KG1 (cell line): Measurements from ENCODE around the gene FITM2.

ENCODE experiments used
- DNase-seq: peaks from one replicate; lab custom pipeline; 2025; lab: John Stamatoyannopoulos, UW

FITM2 gene

DNA sequence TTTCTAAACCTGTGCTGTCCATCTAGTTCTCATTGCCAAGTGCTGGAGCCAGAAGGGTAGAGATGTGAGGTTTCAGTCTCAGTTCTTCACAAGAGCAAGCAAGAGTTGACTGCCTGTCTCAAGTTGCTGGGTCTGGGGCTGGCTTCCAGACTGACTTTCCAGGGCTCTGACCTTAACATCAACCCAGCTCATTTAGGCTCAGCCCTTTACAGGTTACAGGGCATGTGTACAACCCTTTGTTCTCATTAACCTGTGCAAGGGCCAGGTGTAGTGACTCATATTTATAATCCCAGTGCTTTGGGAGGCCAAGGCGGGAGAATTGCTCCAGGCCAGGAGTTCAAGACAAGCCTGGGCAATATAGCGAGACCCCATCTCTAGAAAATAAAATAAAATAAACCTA, 30.6 kb downstream of the FITM2 start:
- no peak for DNase-seq

DNA sequence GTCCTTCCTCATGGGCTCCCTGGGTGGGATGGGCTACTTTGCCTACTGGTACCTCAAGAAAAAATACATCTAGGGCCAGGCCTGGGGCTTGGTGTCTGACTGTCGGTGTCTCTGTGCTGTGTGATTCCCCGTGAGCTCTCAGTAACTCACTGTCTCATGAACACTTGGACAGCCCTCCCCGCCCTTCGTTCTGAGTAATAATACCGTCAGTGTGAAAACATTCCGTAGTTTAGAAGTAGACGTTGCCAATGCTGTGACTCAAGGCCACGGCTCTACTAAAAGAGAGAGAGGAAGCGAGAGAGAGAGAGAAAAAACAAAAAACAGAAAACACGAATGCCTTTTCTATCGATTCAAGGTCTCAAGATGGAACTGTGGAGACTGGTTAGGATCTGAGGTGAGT, 31.8 kb downstream of the FITM2 start:
- DNase-seq: no peak

DNA sequence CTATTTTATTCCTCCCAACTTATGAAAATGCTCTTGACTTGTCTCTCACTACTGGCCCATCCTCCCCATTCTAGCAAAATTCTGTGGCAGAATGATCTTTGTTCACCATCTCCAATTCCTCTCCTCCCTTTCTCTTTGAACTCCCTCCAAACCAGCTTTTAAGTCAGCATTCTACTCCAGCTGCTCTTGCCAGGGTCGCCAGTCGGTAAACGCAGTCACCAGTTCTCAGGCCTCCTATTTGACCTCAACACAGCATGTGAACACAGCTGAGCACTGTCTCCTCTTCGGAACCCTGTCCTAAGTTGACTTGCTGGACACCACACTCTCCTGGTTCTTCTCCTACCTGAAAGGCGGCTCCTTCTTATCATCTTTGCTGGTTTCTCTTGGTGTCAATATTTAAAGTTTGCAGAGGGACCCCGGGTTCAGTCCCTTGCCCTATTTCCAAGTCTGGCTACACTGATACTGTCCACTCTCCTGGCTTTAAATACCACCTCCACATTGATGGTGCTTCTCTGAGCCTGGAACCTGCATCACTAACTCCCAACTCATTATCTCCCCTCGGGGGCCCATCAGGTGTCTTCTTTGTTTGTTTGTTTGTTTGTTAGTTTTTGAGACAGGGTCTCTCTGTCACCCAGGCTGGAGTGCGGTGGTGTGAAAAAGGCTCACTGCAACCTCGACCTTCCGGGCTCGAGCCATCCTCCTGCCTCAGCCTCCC, 36.5 kb downstream of the FITM2 start:
- DNase-seq: no peak

DNA sequence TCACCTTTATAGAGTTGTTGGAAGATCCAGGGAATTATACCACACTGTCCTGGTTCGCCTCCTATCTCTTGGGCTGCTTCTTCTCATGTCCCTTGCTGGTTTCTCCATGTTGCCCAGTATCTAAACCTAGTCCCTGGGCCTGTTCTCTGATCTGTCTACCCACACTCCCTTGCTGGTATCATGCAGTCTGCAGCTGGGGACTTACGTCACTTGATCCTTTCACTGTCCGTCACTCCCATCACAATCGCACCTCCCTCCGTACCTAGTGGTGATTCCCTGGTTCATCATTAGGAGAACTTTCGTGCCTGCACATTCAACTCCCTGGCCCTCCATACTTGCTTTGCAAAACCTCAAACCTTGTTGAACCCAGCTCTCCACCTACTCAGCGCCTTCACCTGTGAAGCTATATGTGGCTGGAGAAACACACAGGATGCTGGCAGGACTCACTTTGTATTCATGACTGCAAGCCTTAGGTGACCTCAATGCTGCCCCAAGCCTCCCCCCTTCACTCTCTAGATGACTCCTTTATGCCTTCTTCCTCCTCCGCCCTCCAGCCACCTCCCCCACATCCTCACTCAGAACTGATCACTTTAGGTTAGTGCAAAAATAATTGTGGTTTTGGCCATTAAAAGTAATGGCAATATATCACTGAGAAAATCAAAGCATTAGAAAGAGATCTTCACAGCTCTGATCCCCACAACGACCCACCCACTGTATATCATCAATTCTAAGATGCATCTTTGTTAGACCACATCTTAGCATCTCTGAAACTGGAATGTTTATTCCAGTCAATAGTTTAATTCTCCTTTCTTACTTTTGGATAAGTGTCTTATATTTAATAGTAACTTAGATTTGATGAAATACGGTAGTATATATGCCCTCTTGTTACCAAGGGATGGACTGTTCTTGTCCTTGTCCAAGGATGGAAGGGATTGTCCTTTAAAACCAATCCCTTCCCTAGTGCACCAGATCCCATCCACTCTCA, 37.5 kb downstream of the FITM2 start:
- DNase-seq: no peak

DNA sequence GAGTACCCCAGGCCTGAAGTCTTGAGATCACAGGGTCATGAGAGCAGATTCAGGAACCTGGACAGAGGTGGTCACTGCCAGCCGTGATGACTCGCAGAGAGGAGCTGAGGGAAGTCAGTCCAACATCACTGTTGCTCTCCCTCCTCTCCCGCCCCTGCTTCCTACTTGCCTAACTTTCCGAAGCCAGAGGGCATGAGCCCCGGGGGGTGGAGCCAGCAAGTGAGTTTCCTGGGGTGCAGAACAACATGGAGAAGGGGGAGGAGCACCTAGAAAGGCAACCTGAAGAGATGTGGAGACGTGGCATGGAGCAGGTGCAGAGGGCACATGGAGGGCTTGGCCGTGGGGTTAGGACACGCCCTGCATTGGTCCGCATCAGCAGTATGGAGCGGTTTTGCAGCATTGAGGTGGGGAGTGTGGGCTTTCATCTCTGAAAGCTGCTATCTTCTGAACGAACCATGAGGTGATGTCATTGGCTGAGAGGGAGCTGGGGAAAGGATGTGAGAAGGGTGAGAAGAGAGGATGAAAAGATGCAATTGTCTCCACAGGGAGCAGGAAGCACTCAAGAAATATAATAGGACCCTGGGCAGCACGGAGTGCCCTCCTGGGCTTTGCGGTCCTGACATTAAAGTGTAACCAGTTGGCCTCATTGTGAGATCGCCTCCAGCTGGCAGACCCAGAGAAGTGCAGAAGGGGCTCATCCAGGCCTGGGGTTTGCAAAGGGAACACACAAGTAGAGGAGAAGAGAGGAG, 38.9 kb downstream of the FITM2 start:
- DNase-seq: no peak

DNA sequence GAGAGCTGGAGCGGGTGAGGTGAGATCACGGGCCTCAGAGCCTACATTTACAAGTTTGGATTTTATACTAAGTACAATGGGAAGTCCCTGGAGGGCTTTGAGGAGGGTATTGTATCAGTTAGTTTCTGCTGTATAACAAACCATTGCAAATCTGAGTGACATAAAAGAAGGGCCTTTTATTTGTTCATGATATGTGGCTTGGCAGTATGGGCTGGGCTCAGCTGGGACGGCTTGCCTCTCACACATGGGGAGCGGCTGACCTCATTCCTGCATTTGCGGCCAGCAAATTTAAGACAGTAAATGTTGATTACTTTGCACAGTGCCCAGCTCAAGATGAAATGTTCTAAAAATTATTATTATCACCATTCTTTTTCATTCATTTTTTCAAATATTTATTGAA, 42.2 kb downstream of the FITM2 start:
- DNase-seq: no peak

DNA sequence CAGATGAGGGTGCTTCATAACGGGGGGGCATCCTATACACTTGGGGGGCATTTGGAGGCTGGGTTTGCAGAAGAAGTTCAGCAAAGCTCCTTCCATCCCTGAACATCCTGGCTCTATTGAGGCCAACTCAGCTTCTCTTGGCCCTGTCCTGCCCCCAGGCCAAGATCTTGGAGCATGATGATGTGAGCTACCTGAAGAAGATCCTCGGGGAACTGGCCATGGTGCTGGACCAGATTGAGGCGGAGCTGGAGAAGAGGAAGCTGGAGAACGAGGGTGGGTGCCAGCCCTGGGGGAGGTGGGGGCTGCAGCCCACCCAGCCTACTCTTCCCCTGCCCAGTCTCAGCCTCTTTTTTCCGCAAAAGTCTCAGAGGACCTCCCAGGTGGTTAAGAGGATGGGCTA, 46.7 kb downstream of the FITM2 start:
- no peak for DNase-seq

DNA sequence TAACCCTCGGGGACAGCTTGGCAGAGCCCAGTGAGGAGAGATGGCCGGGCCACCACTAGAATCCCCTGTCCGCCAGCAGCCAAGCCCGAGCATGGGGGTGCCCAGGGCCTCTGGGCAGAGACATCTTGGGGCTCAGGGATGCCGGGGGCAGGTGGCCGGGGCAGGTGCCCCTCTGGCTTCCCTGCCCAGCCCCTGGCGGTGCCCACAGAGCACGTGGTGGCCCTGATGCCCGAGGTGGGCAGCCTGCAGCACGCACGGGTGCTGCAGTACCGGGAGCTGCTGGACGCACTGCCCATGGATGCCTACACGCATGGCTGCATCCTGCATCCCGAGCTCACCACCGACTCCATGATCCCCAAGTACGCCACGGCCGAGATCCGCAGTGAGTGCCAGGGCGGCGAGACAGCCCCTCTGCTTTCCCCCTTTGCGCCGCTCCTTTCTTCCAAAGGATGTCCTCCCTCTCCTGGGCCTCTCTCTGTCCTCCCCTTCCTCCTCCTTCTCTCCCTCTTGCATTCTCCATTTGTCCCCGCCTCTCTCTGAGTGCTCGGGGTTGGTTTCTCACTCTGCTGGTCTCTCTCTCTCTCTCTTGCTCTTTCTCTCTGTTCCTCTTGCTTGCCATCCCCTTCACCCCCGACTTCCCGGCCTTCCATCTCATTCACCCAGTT, 52.6 kb downstream of the FITM2 start:
- no peak for DNase-seq

DNA sequence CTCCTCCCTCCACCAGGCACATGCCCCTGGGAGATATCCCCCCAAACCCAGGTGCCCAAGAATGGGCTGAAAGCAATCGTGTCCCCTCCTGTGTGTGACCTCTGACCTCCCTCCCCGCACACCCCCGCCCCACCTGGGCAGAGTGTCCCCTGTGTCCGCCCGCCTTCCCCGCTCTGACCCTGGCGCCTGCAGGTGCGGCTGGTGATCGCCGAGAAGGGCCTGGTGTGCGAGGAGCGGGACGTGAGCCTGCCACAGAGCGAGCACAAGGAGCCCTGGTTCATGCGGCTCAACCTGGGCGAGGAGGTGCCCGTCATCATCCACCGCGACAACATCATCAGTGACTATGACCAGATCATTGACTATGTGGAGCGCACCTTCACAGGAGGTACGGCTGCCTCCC, 54.0 kb downstream of the FITM2 start:
- DNase-seq: no peak

DNA sequence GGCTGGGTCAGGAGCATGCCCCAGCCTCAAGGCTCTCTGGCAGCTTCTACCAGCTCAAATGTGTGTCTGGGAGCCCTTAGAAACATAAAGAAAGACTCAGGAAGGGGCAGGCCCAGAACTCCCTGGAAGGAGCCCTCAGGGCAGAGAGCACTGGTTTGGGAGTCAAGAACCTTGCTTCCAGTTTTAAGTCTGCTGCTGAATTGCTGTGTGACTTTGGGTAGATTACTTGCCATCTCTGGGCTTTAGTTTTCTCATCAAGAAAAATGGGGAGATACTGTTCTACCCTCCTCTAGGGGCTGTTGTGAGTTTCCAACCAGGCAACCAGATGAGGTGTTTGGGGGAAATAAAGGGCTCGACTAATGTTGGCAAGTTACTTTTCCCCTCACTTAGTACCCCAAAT, 55.1 kb downstream of the FITM2 start:
- DNase-seq: no peak

DNA sequence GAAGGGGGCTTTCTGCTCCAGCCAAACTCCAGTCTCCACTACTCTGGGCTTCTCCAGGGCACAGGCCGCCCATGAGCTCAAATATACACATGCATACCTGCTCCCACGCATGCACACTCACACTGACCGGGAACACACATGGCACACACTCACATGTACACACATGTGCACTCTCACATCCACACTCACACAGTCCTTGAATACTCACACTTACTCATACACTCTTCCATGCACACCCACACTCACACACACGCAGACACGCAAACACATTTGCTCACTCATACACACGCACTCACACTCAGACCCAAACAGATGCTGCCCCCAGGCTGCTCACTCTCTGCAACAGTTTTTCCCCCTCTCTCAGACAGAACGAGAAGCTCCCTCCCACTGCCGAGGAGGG, 56.9 kb downstream of the FITM2 start:
- no peak for DNase-seq

DNA sequence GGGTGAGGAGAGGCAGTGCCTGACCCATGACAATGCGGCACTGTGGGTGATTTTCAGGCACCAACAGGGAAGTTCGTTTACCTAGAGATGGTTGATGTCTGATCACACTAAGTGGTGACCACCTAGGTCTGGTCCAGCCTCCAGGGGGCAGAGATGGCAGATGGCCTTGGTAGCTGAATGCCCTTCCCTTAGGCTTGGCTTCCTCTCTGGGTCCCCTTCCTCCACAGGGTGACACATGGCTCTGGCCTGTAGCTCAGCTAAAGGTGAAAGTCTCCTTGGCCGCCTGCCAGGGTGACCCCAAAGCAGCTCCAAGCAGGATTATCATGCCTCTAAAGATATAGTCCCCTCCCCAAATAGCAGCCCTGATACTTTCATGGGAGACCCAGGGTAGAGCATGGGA, 57.5 kb downstream of the FITM2 start:
- no peak for DNase-seq
